GM23338 (cell line): ENCODE measurements around the gene CCDC91.

Experiments
- CREB1 ChIP-seq: fragments of 250-450 bp; sonication (Bioruptor Pico); IDR thresholded peaks from 2 replicates; pipeline ENCODE4 v1.5.0; 2020; ENCODE audit warnings: low read depth, mild to moderate bottlenecking, moderate library complexity
- CTCF ChIP-seq, 2 experiments: fragments of 200-600 bp in 1 of 2; sonication (generic) in 1 of 2; conservative IDR thresholded peaks; 2 replicates each; pipeline versions ENCODE4 v1.5.1 to v1.6.1; 2016 to 2017; ENCODE audit warnings: antibody characterized with exemption in 2 of 2, low read depth in 2 of 2, mild to moderate bottlenecking in 2 of 2, moderate library complexity in 1 of 2
- EZH2 ChIP-seq: fragments of 200-600 bp; sonication (generic); IDR thresholded peaks from one replicate; pipeline ENCODE4 v1.8.0; 2017; ENCODE audit warnings: antibody characterized with exemption, mild to moderate bottlenecking, low read depth; ENCODE audit not compliant: unreplicated experiment
- EZH2phosphoT487 ChIP-seq: fragments of 200-600 bp; sonication (generic); IDR thresholded peaks from one replicate; pipeline ENCODE4 v1.8.1; 2018; ENCODE audit warnings: antibody characterized with exemption; ENCODE audit not compliant: unreplicated experiment
- JUNB ChIP-seq: IDR thresholded peaks from one replicate; pipeline ENCODE4 v1.6.1; 2016; ENCODE audit warnings: antibody characterized with exemption; ENCODE audit not compliant: unreplicated experiment
- POLR2AphosphoS5 ChIP-seq: IDR thresholded peaks from 2 replicates; pipeline ENCODE4 v1.6.1; 2016; ENCODE audit warnings: antibody characterized with exemption, low read depth
- REST ChIP-seq: IDR thresholded peaks from one replicate; pipeline ENCODE4 v1.6.1; 2018; ENCODE audit warnings: antibody characterized with exemption; ENCODE audit not compliant: unreplicated experiment
- ZNF114 ChIP-seq: fragments of 250-450 bp; sonication (Bioruptor Pico); IDR thresholded peaks from 2 replicates; pipeline ENCODE4 v1.5.0; 2020; ENCODE audit warnings: mild to moderate bottlenecking, moderate library complexity
- ZNF331 ChIP-seq: fragments of 250-450 bp; sonication (Bioruptor Pico); IDR thresholded peaks from 2 replicates; pipeline ENCODE4 v1.5.0; 2020; ENCODE audit warnings: low read depth, mild to moderate bottlenecking, moderate library complexity

- no peak for TF ChIP-seq EZH2
- TF ChIP-seq POLR2AphosphoS5: no peak
- TF ChIP-seq CTCF (conservative IDR thresholded peaks at IDR 0.05; ENCODE audit: low read depth in 2 of 2): no peak
- no peak for TF ChIP-seq REST
- no peak for TF ChIP-seq EZH2phosphoT487
- no peak for TF ChIP-seq ZNF331 (CRISPR knock-in tag)
- no peak for TF ChIP-seq CREB1
- no peak for TF ChIP-seq JUNB
- no peak for TF ChIP-seq ZNF114 (CRISPR knock-in tag)
Observed at GRCh38 chr12:28507867-28508266, 317.6 kb downstream of the CCDC91 start.
